OCI-M1 (cell line): Measurements from ENCODE around the gene AMER2.

Source experiments
- DNase-seq: peaks from one replicate; lab custom pipeline; 2025; lab: John Stamatoyannopoulos, UW

The AMER2 gene

DNA sequence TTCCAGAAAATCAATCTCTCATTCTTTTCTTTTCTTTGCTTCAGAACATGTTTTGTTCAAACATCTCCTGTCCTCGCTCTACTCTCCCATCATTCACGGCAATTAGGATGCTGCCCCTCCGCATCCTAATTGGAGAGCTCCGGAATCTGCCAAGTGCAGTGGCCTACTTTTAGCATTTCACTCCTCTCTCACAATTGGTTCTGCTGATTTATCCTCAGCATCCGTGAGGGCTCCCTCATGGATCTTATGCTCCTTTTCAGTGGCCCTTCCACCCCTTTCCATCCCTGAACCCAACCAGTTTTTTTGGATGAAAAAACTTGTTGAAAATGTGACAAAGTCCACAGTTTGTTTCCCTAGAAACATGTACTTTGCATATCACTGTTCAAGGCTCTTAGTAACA, 22.4 kb downstream of the AMER2 start:
- DNase-seq, result no peak

GRCh38 chr13:25148402-25148771, 23.7 kb downstream of the AMER2 start:
- no peak for DNase-seq

GRCh38 chr13:25147638-25148401, 24.3 kb downstream of the AMER2 start:
- no peak for DNase-seq

DNA sequence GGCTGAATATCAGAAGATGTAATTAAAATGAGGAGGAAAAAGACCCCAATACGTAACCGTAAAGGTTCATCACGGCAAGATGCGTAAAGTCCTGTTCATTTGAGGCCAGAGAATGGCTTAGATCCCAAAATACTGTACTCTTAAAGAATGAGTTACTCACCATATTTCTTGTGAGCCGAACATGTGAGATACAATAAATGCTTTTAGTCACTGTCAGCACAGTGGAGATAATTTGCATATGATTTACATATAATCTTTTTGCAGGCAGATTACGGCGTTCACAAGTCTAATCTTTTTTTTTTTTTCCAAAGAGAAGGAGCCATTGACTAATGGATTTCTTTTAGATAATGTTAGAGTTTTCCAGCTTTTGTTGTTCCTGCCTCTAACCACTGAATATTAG, 28.4 kb downstream of the AMER2 start:
- DNase-seq, result no peak

- no peak for DNase-seq
Observed at GRCh38 chr13:25141042-25141441, 31.0 kb downstream of the AMER2 start.

- DNase-seq, result no peak
Observed at GRCh38 chr13:25137788-25138115, 34.3 kb downstream of the AMER2 start.

DNA sequence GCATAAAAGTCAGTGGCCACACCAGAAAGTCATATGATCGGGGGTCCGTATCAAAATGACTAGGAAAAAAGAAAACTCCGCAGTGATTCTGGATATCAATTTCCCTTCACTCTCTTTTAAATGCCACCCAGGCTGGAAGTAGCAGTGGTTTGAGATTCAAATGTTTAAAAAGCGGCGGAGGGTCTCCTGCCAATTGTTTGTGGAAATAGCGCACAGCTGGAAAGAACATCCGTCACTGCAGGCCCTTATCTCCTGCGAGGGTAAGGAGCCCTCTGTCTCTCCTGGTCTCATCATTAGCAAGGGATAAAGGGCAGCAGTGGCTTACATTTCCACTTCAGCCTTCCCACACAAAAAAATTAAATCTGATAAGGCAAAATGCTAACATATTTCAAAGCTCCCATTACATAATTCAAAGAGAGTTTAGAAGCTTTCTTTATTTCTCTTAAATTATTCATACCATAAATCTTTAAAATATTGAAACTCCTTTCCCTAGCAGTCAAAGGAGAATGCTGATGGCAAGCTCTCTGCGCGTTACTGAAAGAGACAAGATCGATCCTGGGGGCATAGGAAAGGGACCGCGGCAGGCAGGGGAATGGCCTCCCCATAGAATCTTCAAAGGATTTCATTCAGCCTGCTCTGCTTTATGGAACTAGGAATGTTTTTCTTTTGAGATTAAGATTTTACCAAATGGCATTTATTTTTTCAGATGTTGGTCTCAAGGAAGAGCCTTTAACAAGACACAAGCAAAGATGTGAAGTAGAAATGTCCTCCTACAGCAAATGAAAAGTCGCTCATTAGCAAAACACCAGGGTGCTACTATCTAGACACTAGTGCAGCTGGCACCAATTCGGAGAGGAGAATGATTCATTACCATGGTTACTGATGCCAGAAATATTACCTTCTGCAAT, 35.0 kb downstream of the AMER2 start:
- no peak for DNase-seq

- DNase-seq, result no peak
Observed at GRCh38 chr13:25135896-25136295, 36.2 kb downstream of the AMER2 start.

DNA sequence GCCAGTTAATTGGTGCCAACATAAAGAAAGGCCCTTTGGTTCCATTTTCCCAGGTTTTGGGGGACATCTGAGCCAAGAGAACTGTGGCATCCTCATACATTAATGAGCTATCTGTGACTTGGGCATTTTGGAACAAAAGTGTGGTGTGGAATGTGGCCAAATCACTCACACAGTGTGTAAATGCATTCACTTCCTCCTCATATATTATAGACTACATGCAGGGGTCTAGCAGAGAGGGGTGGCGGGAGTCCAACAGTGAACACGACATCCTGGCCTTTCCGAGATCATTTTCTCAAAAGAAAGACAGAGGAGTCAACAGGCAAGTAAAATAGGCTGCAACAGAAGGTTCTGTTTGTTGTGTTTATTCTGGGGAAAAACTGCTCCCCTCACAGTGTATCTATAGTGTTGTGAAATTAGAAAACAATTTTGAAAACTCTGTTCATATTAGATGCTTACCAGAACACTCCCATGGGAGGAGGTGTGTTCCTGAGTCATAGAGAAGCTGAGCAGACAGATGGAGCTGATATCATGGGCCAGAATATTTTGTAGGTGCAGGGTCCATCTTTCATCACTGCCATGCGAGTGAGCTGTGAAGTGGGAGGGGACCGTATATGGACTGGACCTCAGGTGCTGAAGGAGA, 39.2 kb downstream of the AMER2 start:
- DNase-seq, result no peak

GRCh38 chr13:25131881-25132420, 40.1 kb downstream of the AMER2 start:
- no peak for DNase-seq

DNA sequence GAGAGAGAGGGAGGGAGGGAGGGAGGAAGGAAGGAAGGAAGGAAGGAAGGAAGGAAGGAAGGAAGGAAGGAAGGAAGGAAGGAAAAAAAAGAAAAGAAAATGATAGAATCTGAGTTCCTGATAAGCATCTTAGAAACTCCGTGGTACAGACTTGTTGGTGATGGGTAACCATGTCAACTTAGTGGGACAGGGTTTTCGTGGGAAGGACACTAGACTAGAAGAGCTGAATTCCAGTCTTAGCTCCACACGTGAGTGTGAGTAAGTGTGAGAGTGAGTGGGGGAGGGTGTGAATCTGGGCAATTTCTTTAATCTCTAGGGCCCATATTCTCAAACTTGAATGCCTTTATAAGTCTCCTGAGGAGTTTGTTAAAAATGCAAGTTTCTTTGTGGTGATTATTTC, 41.1 kb downstream of the AMER2 start:
- no peak for DNase-seq

GRCh38 chr13:25118378-25118905, 53.6 kb downstream of the AMER2 start:
- DNase-seq, result peak; percentile 46

GRCh38 chr13:25117312-25117711, 54.8 kb downstream of the AMER2 start:
- DNase-seq, result no peak

DNA sequence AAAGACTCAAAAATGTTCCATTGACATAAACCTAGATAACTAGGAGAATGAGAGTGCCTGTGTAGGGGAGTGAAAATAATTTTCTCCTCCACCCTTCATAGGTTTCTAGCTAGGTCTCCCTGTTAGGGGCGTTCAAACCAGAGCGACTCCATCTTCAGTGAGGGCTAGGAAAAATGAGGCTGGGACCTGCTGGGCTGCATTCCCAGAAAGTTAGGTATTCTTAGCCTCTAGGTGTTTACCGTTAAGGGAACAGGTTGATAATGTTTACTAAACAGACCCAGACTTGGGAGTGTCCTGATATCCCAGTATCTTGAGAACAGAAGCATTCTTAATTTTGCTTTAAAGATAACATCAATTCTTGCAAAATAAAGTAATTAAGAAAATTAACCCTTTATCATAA, 56.0 kb downstream of the AMER2 start:
- no peak for DNase-seq

DNA sequence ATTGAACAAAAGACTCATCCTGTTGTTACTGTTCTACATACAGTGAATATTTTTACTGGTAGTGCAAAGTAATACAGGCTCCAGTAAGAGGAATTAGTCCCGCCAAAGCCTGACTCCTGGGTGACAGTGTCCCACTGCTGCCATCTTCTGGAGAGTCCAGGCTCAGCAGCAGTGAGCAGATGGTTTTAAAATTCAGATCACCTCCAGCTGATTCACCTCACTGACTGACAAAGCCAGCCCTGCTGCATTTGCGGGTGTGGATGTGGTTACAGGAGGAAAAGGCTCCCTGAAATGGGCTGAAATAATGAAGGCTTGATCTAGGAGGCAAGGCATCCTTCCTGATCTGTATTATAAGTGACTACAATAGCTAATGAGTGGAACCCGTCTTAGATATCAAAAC, 57.9 kb downstream of the AMER2 start:
- peak; percentile 81 for DNase-seq

GRCh38 chr13:25112695-25113255, 59.3 kb downstream of the AMER2 start:
- DNase-seq, result no peak
